ENCODE measurements around the gene ITCH.
"Not testable (repeated sequence)": the region's sequence is repeated elsewhere in the genome, so short reads cannot be mapped to it uniquely, and the experiment has no call there.

The ITCH gene

GRCh38 chr20:34412453-34412852 is 49.4 kb downstream of the ITCH start:
- Histone ChIP-seq H3K27me3 (ENCODE audit: control insufficient read depth in 3 of 3, insufficient read depth in 3 of 3, low read depth in 1 of 3, low read length in 3 of 3) (no peaks in the 10 kb centered on the region), H2BK12ac (ENCODE audit: low read length) (no peak overlapping the region), H3K4me3 (ENCODE audit: low read length in 2 of 2) (no peak overlapping the region), H3K18ac (ENCODE audit: low read length) (no peak overlapping the region), H4K8ac (ENCODE audit: low read depth, low read length) (no peak overlapping the region), H2BK15ac (ENCODE audit: low read length) (no peak overlapping the region), H3K27ac (replicated peaks; ENCODE audit: low read length) (no peak overlapping the region), H3K4ac (ENCODE audit: low read length) (no peak overlapping the region), H2AK5ac (ENCODE audit: low read depth, low read length) (no peak overlapping the region), H4K91ac (ENCODE audit: low read depth, low read length, poor library complexity) (no peak overlapping the region), H3K36me3 (replicated peaks in 1 of 2; ENCODE audit: control insufficient read depth in 2 of 2, insufficient read depth in 2 of 2, low read length in 2 of 2) (peaks cover 3 to 99% of the 10 kb centered on the region in 2 donors), H3K9ac (ENCODE audit: low read depth, low read length, poor library complexity) (no peak overlapping the region), H3K14ac (ENCODE audit: low read length) (no peak overlapping the region), H2BK5ac (ENCODE audit: low read length) (no peak overlapping the region), H3K23ac (ENCODE audit: low read depth, low read length, poor library complexity) (no peak overlapping the region), H3K79me1 (ENCODE audit: low read depth, low read length) (no peaks in the 10 kb centered on the region), H2BK120ac (ENCODE audit: low read depth, low read length) (no peak overlapping the region), H3K4me1 (ENCODE audit: control insufficient read depth in 2 of 2, insufficient read depth in 1 of 2, low read depth in 1 of 2, low read length in 2 of 2) (no peaks in the 10 kb centered on the region), H3K4me2 (ENCODE audit: insufficient read depth, low read length, poor library complexity, severe bottlenecking) (no peak overlapping the region), H2AFZ (ENCODE audit: low read length) (no peak overlapping the region), H3K9me3 (replicated peaks in 1 of 2; ENCODE audit: control insufficient read depth in 2 of 2, insufficient read depth in 1 of 2, low read depth in 1 of 2, low read length in 2 of 2) (no peaks in the 10 kb centered on the region)
- WGBS, 2 donors (ENCODE audit: extremely low coverage in 2 of 2, insufficient read length in 2 of 2, insufficient replicate concordance in 1 of 2) = no CpG with 5 or more reads among the region's 3 CpGs
- no peak for DNase-seq (ENCODE audit: low spot score)

GRCh38 chr20:34414525-34414924 is 51.5 kb downstream of the ITCH start:
- DNase-seq (ENCODE audit: low spot score) = not testable (repeated sequence)

GRCh38 chr20:34415079-34415478 is 52.0 kb downstream of the ITCH start:
- Histone ChIP-seq H3K79me1 (ENCODE audit: low read depth, low read length) (peaks cover 1% of the 10 kb centered on the region), H4K91ac (ENCODE audit: low read depth, low read length, poor library complexity) (no peak overlapping the region), H3K4me3 (ENCODE audit: low read length in 2 of 2) (no peak overlapping the region), H2AK5ac (ENCODE audit: low read depth, low read length) (no peak overlapping the region), H2BK5ac (ENCODE audit: low read length) (no peak overlapping the region), H2AFZ (ENCODE audit: low read length) (no peak overlapping the region), H2BK12ac (ENCODE audit: low read length) (no peak overlapping the region), H3K14ac (ENCODE audit: low read length) (no peak overlapping the region), H3K4me2 (ENCODE audit: insufficient read depth, low read length, poor library complexity, severe bottlenecking) (no peak overlapping the region), H3K4me1 (ENCODE audit: control insufficient read depth in 2 of 2, insufficient read depth in 1 of 2, low read depth in 1 of 2, low read length in 2 of 2) (no peaks in the 10 kb centered on the region), H3K18ac (ENCODE audit: low read length) (no peak overlapping the region), H3K4ac (ENCODE audit: low read length) (no peak overlapping the region), H2BK15ac (ENCODE audit: low read length) (no peak overlapping the region), H3K9ac (ENCODE audit: low read depth, low read length, poor library complexity) (no peak overlapping the region), H3K9me3 (replicated peaks in 1 of 2; ENCODE audit: control insufficient read depth in 2 of 2, insufficient read depth in 1 of 2, low read depth in 1 of 2, low read length in 2 of 2) (no peaks in the 10 kb centered on the region), H3K36me3 (replicated peaks in 1 of 2; ENCODE audit: control insufficient read depth in 2 of 2, insufficient read depth in 2 of 2, low read length in 2 of 2) (peaks cover 0 to 99% of the 10 kb centered on the region in 2 donors), H3K23ac (ENCODE audit: low read depth, low read length, poor library complexity) (no peak overlapping the region), H3K27me3 (ENCODE audit: control insufficient read depth in 3 of 3, insufficient read depth in 3 of 3, low read depth in 1 of 3, low read length in 3 of 3) (no peaks in the 10 kb centered on the region), H3K27ac (replicated peaks; ENCODE audit: low read length) (no peak overlapping the region), H4K8ac (ENCODE audit: low read depth, low read length) (no peak overlapping the region), H2BK120ac (ENCODE audit: low read depth, low read length) (no peak overlapping the region)
- no CpG with 5 or more reads among the region's 3 CpGs for WGBS, 2 donors (ENCODE audit: extremely low coverage in 2 of 2, insufficient read length in 2 of 2, insufficient replicate concordance in 1 of 2)
- no peak for DNase-seq (ENCODE audit: low spot score)

More at GRCh38 chr20:34414525-34414924, 51.5 kb downstream of the ITCH start:
- not testable (repeated sequence) for H3K23ac ChIP-seq (ENCODE audit: low read depth, low read length, poor library complexity); H3K4ac ChIP-seq (ENCODE audit: low read length); H2BK15ac ChIP-seq (ENCODE audit: low read length); H3K79me1 ChIP-seq (ENCODE audit: low read depth, low read length); H3K4me3 ChIP-seq (ENCODE audit: low read length in 2 of 2); H2BK120ac ChIP-seq (ENCODE audit: low read depth, low read length); H3K27me3 ChIP-seq (ENCODE audit: control insufficient read depth in 3 of 3, insufficient read depth in 3 of 3, low read depth in 1 of 3, low read length in 3 of 3); H3K4me2 ChIP-seq (ENCODE audit: insufficient read depth, low read length, poor library complexity, severe bottlenecking); H3K14ac ChIP-seq (ENCODE audit: low read length); H3K9me3 ChIP-seq (replicated peaks in 1 of 2; ENCODE audit: control insufficient read depth in 2 of 2, insufficient read depth in 1 of 2, low read depth in 1 of 2, low read length in 2 of 2); H2BK5ac ChIP-seq (ENCODE audit: low read length); H4K8ac ChIP-seq (ENCODE audit: low read depth, low read length); H2AK5ac ChIP-seq (ENCODE audit: low read depth, low read length); H4K91ac ChIP-seq (ENCODE audit: low read depth, low read length, poor library complexity); H2AFZ ChIP-seq (ENCODE audit: low read length); H3K9ac ChIP-seq (ENCODE audit: low read depth, low read length, poor library complexity); H2BK12ac ChIP-seq (ENCODE audit: low read length); H3K27ac ChIP-seq (replicated peaks; ENCODE audit: low read length); H3K4me1 ChIP-seq (ENCODE audit: control insufficient read depth in 2 of 2, insufficient read depth in 1 of 2, low read depth in 1 of 2, low read length in 2 of 2); H3K18ac ChIP-seq (ENCODE audit: low read length)
- peaks cover 2 to 99% of the 10 kb centered on the region in 2 donors for H3K36me3 ChIP-seq (replicated peaks in 1 of 2; ENCODE audit: control insufficient read depth in 2 of 2, insufficient read depth in 2 of 2, low read length in 2 of 2)
- WGBS, 2 donors (ENCODE audit: extremely low coverage in 2 of 2, insufficient read length in 2 of 2, insufficient replicate concordance in 1 of 2) = no CpG with 5 or more reads among the region's 10 CpGs

GRCh38 chr20:34420146-34420545 is 57.1 kb downstream of the ITCH start:
- no peak overlapping the region for H2BK120ac ChIP-seq (ENCODE audit: low read depth, low read length)
- no peaks in the 10 kb centered on the region for H3K9me3 ChIP-seq (replicated peaks in 1 of 2; ENCODE audit: control insufficient read depth in 2 of 2, insufficient read depth in 1 of 2, low read depth in 1 of 2, low read length in 2 of 2)
- H3K4ac ChIP-seq (ENCODE audit: low read length) = no peak overlapping the region
- H2BK15ac ChIP-seq (ENCODE audit: low read length) = no peak overlapping the region
- H3K9ac ChIP-seq (ENCODE audit: low read depth, low read length, poor library complexity) = no peak overlapping the region
- no peak overlapping the region for H3K27ac ChIP-seq (replicated peaks; ENCODE audit: low read length)
- no peak overlapping the region for H2AK5ac ChIP-seq (ENCODE audit: low read depth, low read length)
- no peaks in the 10 kb centered on the region for H3K27me3 ChIP-seq (ENCODE audit: control insufficient read depth in 3 of 3, insufficient read depth in 3 of 3, low read depth in 1 of 3, low read length in 3 of 3)
- H3K18ac ChIP-seq (ENCODE audit: low read length) = no peak overlapping the region
- H2BK5ac ChIP-seq (ENCODE audit: low read length) = no peak overlapping the region
- no peak for DNase-seq (ENCODE audit: low spot score)
- peaks cover 6 to 99% of the 10 kb centered on the region in 2 donors for H3K36me3 ChIP-seq (replicated peaks in 1 of 2; ENCODE audit: control insufficient read depth in 2 of 2, insufficient read depth in 2 of 2, low read length in 2 of 2)
- H2BK12ac ChIP-seq (ENCODE audit: low read length) = no peak overlapping the region
- peaks cover 1% of the 10 kb centered on the region for H3K79me1 ChIP-seq (ENCODE audit: low read depth, low read length)
- no peak overlapping the region for H4K91ac ChIP-seq (ENCODE audit: low read depth, low read length, poor library complexity)
- no peak overlapping the region for H2AFZ ChIP-seq (ENCODE audit: low read length)
- H4K8ac ChIP-seq (ENCODE audit: low read depth, low read length) = no peak overlapping the region
- H3K14ac ChIP-seq (ENCODE audit: low read length) = no peak overlapping the region
- H3K4me1 ChIP-seq (ENCODE audit: control insufficient read depth in 2 of 2, insufficient read depth in 1 of 2, low read depth in 1 of 2, low read length in 2 of 2) = peaks cover 0 to 2% of the 10 kb centered on the region in 2 donors
- no peak overlapping the region for H3K4me3 ChIP-seq (ENCODE audit: low read length in 2 of 2)
- no CpG with 5 or more reads among the region's 1 CpG for WGBS, 2 donors (ENCODE audit: extremely low coverage in 2 of 2, insufficient read length in 2 of 2, insufficient replicate concordance in 1 of 2)
- H3K4me2 ChIP-seq (ENCODE audit: insufficient read depth, low read length, poor library complexity, severe bottlenecking) = no peak overlapping the region
- H3K23ac ChIP-seq (ENCODE audit: low read depth, low read length, poor library complexity) = no peak overlapping the region
